K562 (cell line): ENCODE results near the gene EPSTI1. TPM values are rescaled to one million over a fixed set of nuclear protein-coding genes. Genes with fewer than 3 reads are reported as not detected.

ENCODE experiments used
- ATAC-seq: fragments of 200-7000 bp; cut with Tn5 transposase; 3 replicates; pipeline ENCODE4 v1.9.1; 2020; ENCODE audit warnings: moderate library complexity
- BruUV-seq: library from RNA; stranded (reverse); fragments of 400-500 nt; replicated peaks from 2 replicates; lab custom pipeline; 2021; lab: Mats Ljungman, UMichigan
- CTCF ChIA-PET: fragments of 300-600 bp; formaldehyde crosslinking; extraction: SDS; loops from one replicate; lab custom pipeline; 2021; ENCODE audit warnings: low intra/inter-chr PET ratio; lab: Yijun Ruan, JAX
- POLR2A ChIA-PET: fragments of 300-600, 350-650 bp; sonication (Branson Sonifier 250); formaldehyde crosslinking; extraction: SDS; loops from one replicate; lab custom pipeline; 2021; ENCODE audit warnings: antibody characterized with exemption, inconsistent platforms; lab: Yijun Ruan, JAX
- DNase-seq, 4 experiments: peaks; one replicate each; pipeline versions ENCODE4 v3.0.0 to v3.0.0-alpha.2; 2011 to 2018; ENCODE audit warnings: low spot score in 3 of 4, mixed read lengths in 3 of 4; ENCODE audit errors: extremely low read depth in 1 of 4
- FAIRE-seq: peaks from 2 replicates; lab custom pipeline; 2011; peaks lifted over from hg19 to GRCh38; lab: Jason Lieb, UNC
- H2AFZ ChIP-seq: 2 replicates; pipeline ENCODE4 v1.6.0; 2011; ENCODE audit warnings: low read depth, low read length, control low read depth, inconsistent platforms
- H3K27ac ChIP-seq: fragments of 200-600 bp; 3 replicates; pipeline ENCODE4 v1.8.0; 2011; ENCODE audit warnings: low read depth, mild to moderate bottlenecking, control low read depth, inconsistent platforms, low read length, moderate library complexity, mixed read lengths; ENCODE audit errors: extremely low read depth
- H3K27me3 ChIP-seq, 2 experiments: fragments of 300-600 bp in 1 of 2; 2 replicates in 1 of 2; 3 replicates in 1 of 2; pipeline versions ENCODE4 v1.6.0 to v1.8.0; 2011; ENCODE audit warnings: inconsistent platforms in 2 of 2, low read length in 2 of 2, mild to moderate bottlenecking in 1 of 2, mixed read lengths in 1 of 2, moderate library complexity in 1 of 2; ENCODE audit not compliant: control insufficient read depth in 2 of 2, insufficient read depth in 2 of 2
- H3K36me3 ChIP-seq: fragments of 300-600 bp; 3 replicates; pipeline ENCODE4 v1.8.0; 2011; ENCODE audit warnings: mild to moderate bottlenecking, low read length, inconsistent platforms; ENCODE audit not compliant: control insufficient read depth, insufficient read depth
- H3K4me1 ChIP-seq, 2 experiments: fragments of 200-600 bp in 1 of 2; replicated peaks in 1 of 2; 2 replicates in 1 of 2; 3 replicates in 1 of 2; pipeline versions ENCODE4 v1.5.1 to v1.8.0; 2011; ENCODE audit warnings: inconsistent platforms in 2 of 2, low read length in 2 of 2, mild to moderate bottlenecking in 1 of 2, mixed read lengths in 1 of 2, moderate library complexity in 1 of 2; ENCODE audit not compliant: control insufficient read depth in 2 of 2, insufficient read depth in 2 of 2
- H3K4me2 ChIP-seq: 2 replicates; pipeline ENCODE4 v1.6.1; 2011; ENCODE audit warnings: low read length, control low read depth, inconsistent platforms, mixed read lengths; ENCODE audit not compliant: insufficient read depth
- H3K4me3 ChIP-seq: fragments of 200-600 bp; sonication (generic), shearing (Covaris generic); 2 replicates; pipeline ENCODE4 v1.5.1; 2016; ENCODE audit warnings: control low read depth, inconsistent platforms
- H3K79me2 ChIP-seq: fragments of 200-600 bp; 3 replicates; pipeline ENCODE4 v1.8.0; 2011; ENCODE audit warnings: low read length, inconsistent platforms; ENCODE audit not compliant: control insufficient read depth, insufficient read depth
- H3K9ac ChIP-seq, 2 experiments: 2 replicates each; pipeline versions ENCODE4 v1.6.0 to v1.6.1; 2011; ENCODE audit warnings: low read depth in 2 of 2, low read length in 2 of 2, control low read depth in 1 of 2, inconsistent platforms in 1 of 2, mild to moderate bottlenecking in 1 of 2, mixed read lengths in 1 of 2; ENCODE audit not compliant: insufficient read depth in 1 of 2
- H3K9me1 ChIP-seq: one replicate; pipeline ENCODE4 v1.6.0; 2011; ENCODE audit warnings: inconsistent platforms, mild to moderate bottlenecking, low read length, moderate library complexity; ENCODE audit not compliant: control insufficient read depth, insufficient read depth
- H3K9me3 ChIP-seq: replicated peaks from 2 replicates; pipeline ENCODE4 v1.5.1; 2011; ENCODE audit warnings: low read depth, low read length, inconsistent platforms; ENCODE audit not compliant: control insufficient read depth, insufficient read depth
- H4K20me1 ChIP-seq: replicated peaks from 2 replicates; pipeline ENCODE4 v1.6.1; 2011; ENCODE audit warnings: low read length, inconsistent platforms, mixed read lengths; ENCODE audit not compliant: control insufficient read depth, insufficient read depth
- ZBTB5 ChIP-seq: fragments of 450-650 bp; IDR thresholded peaks from 2 replicates; pipeline ENCODE4 v1.6.1; 2017; ENCODE audit warnings: antibody characterized with exemption
- ZFX ChIP-seq: sonication (generic); formaldehyde crosslinking; IDR thresholded peaks from 2 replicates; pipeline ENCODE4 v1.8.0; 2022; ENCODE audit warnings: mild to moderate bottlenecking, missing genetic modification reagents, moderate library complexity
- WGBS: fragments of 100-300 bp; shearing (Covaris generic); methylation state at CpG from one replicate; pipeline ENCODE4 v1.1.6; 2016; ENCODE audit warnings: low coverage, mixed read lengths; ENCODE audit not compliant: insufficient coverage; ENCODE audit errors: missing lambda C conversion rate; 5-methylcytosine and 5-hydroxymethylcytosine counted together
- in situ Hi-C: fragments of 300-500 bp; cut with MboI; formaldehyde crosslinking; loops from 4 replicates; pipeline ENCODE4 v1.15.0; 2018; ENCODE audit warnings: inconsistent platforms, mixed read lengths
- intact Hi-C: fragments of 100-400 bp; cut with micrococcal nuclease; formaldehyde crosslinking; loops from 2 replicates; pipeline ENCODE4 v1.14.2; 2022
- polyA plus RNA-seq, 8 experiments: library from polyadenylated mRNA; depleted of rRNA in 4 of 8; stranded (reverse) in 5 of 8; unstranded in 3 of 8; fragments of >200 nt; fragmentation: Nextera tagmentation in 2 of 8; fragmentation: Illumina TruSeq in 1 of 8; extraction: Ambion mirVana in 2 of 8; extraction: Trizol in 1 of 8; gene quantifications; 2 replicates each; pipeline versions ENCODE4 v1.2.1 to v1.2.3, GENCODE V29; 2011 to 2014; ENCODE audit warnings: inconsistent platforms in 1 of 8, missing spikeins in 1 of 8
- total RNA-seq, 7 experiments: library from RNA; depleted of rRNA in 6 of 7; stranded (reverse); fragments of >200 nt in 6 of 7; fragmentation: Illumina TruSeq in 2 of 7; extraction: Trizol in 2 of 7; gene quantifications; 2 replicates each; pipeline versions ENCODE4 v1.2.1 to v1.2.3, GENCODE V29; 2011 to 2021; ENCODE audit warnings: low replicate concordance in 1 of 7
- TF ChIP-seq, protein P1 (sequence below), 3 experiments: fragments of 200-800 bp in 1 of 3; sonication (Bioruptor generic) in 1 of 3; sonication (generic) in 1 of 3; formaldehyde crosslinking in 1 of 3; IDR thresholded peaks; 2 replicates each; pipeline versions ENCODE4 v1.6.1 to v1.8.0; 2016 to 2022; ENCODE audit warnings: mild to moderate bottlenecking in 2 of 3, missing compliant biosample characterization in 2 of 3, missing genetic modification characterization in 2 of 3, missing genetic modification reagents in 1 of 3
- TF ChIP-seq, protein P2 (sequence below): fragments of 250-450 bp; sonication (Bioruptor Pico); IDR thresholded peaks from 2 replicates; pipeline ENCODE4 v1.5.0; 2021

The EPSTI1 gene
- total and polyA plus RNA-seq, 9 of the 15 experiments (the other 6 are each of a cell fraction or from before 2014, with no cell fraction given) = 0.18 to 1.0 TPM; not detected in 7

- Histone ChIP-seq H3K4me2 (no peak overlapping the region), H2AFZ (no peak overlapping the region), H3K4me1 (no peaks in the 10 kb centered on the region), H3K9me3 (no peaks in the 10 kb centered on the region), H3K27me3 (no peaks in the 10 kb centered on the region), H3K27ac (no peak overlapping the region), H3K79me2 (no peaks in the 10 kb centered on the region), H3K9ac (no peak overlapping the region), H3K4me3 (no peak overlapping the region), H4K20me1 (no peaks in the 10 kb centered on the region), H3K9me1 (no peaks in the 10 kb centered on the region), H3K36me3 (no peaks in the 10 kb centered on the region)
- ChIA-PET POLR2A (no interaction called here), CTCF (no interaction called here)
- DNase-seq (no peak), ATAC-seq (no peak), FAIRE-seq (no peak)
- TF ChIP-seq, protein P1, sequence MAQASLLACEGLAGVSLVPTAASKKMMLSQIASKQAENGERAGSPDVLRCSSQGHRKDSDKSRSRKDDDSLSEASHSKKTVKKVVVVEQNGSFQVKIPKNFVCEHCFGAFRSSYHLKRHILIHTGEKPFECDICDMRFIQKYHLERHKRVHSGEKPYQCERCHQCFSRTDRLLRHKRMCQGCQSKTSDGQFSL (CRISPR knock-in tag; IDR thresholded peaks at IDR 0.05) = no peak
- TF ChIP-seq, protein P1 (tag; IDR thresholded peaks at IDR 0.05) = no peak
- TF ChIP-seq ZFX (CRISPR knock-in tag) (no peak), ZBTB5 (no peak)
- TF ChIP-seq, protein P2, sequence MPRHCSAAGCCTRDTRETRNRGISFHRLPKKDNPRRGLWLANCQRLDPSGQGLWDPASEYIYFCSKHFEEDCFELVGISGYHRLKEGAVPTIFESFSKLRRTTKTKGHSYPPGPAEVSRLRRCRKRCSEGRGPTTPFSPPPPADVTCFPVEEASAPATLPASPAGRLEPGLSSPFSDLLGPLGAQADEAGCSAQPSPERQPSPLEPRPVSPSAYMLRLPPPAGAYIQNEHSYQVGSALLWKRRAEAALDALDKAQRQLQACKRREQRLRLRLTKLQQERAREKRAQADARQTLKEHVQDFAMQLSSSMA (CRISPR knock-in tag) = no peak
- in situ Hi-C loops (no loop called here), intact Hi-C loops (loop anchor here (2.0 kb wide), 1 partner anchor 161 kb away; no protein-coding TSS in a partner anchor)
- no TSS peak for BruUV-seq
- 4% methylated on average over 9 of the region's 9 CpGs for WGBS
Measured at GRCh38 chr13:42971691-42972347, 20.2 kb downstream of the EPSTI1 start.
